HepG2 (cell line): ENCODE data around the gene LLGL2. TPM values are rescaled to one million over a fixed set of nuclear protein-coding genes. Genes with fewer than 3 reads are reported as not detected.

Experiments
- ATAC-seq: fragments of 200-7000 bp; cut with Tn5 transposase; 3 replicates; pipeline ENCODE4 v1.9.1; 2020; ENCODE audit warnings: mild to moderate bottlenecking, moderate library complexity
- BruUV-seq: library from RNA; stranded (reverse); fragments of 400-500 nt; replicated peaks from 2 replicates; lab custom pipeline; 2021; lab: Mats Ljungman, UMichigan
- CTCF ChIA-PET: fragments of 300-600 bp; formaldehyde crosslinking; extraction: SDS; loops from one replicate; lab custom pipeline; 2021; ENCODE audit warnings: low total read pairs, inconsistent platforms, low intra/inter-chr PET ratio; lab: Yijun Ruan, JAX
- POLR2A ChIA-PET: fragments of 350-600 bp; sonication (Branson Sonifier 250); formaldehyde crosslinking; loops from one replicate; lab custom pipeline; 2020; ENCODE audit warnings: antibody characterized with exemption, inconsistent platforms; lab: Yijun Ruan, JAX
- DNase-seq: peaks from one replicate; pipeline ENCODE4 v3.0.0-alpha.2; 2015; ENCODE audit warnings: low spot score
- FAIRE-seq: peaks from 3 replicates; lab custom pipeline; 2011; peaks lifted over from hg19 to GRCh38; lab: Jason Lieb, UNC
- H2AFZ ChIP-seq: one replicate; pipeline ENCODE4 v1.6.1; 2011; ENCODE audit warnings: low read length, inconsistent platforms
- H3K27ac ChIP-seq: fragments of 300-600 bp; 3 replicates; pipeline ENCODE4 v1.8.0; 2011; ENCODE audit warnings: mixed run types, mild to moderate bottlenecking, mixed read lengths, low read length, inconsistent platforms; ENCODE audit not compliant: insufficient read depth; ENCODE audit errors: extremely low read length
- H3K27me3 ChIP-seq, 2 experiments: fragments of 200-600 bp in 1 of 2; 2 replicates in 1 of 2; 3 replicates in 1 of 2; pipeline versions ENCODE4 v1.6.0 to v1.8.0; 2011; ENCODE audit warnings: low read length in 2 of 2, mild to moderate bottlenecking in 2 of 2, moderate library complexity in 2 of 2, inconsistent platforms in 1 of 2; ENCODE audit not compliant: insufficient read depth in 2 of 2, control insufficient read depth in 1 of 2
- H3K36me3 ChIP-seq, 2 experiments: fragments of 200-600 bp in 1 of 2; replicated peaks in 1 of 2; 2 replicates in 1 of 2; 3 replicates in 1 of 2; pipeline versions ENCODE4 v1.5.1 to v1.8.0; 2011; ENCODE audit warnings: low read length in 2 of 2, inconsistent platforms in 1 of 2; ENCODE audit not compliant: insufficient read depth in 2 of 2, control insufficient read depth in 1 of 2
- H3K4me1 ChIP-seq: 2 replicates; pipeline ENCODE4 v1.5.1; 2012; ENCODE audit warnings: low read length, inconsistent platforms; ENCODE audit not compliant: insufficient read depth
- H3K4me2 ChIP-seq: 2 replicates; pipeline ENCODE4 v1.6.0; 2011; ENCODE audit warnings: low read depth, low read length, inconsistent platforms
- H3K4me3 ChIP-seq, 3 experiments: fragments of 200-600 bp in 1 of 3; sonication (generic), shearing (Covaris generic) in 1 of 3; replicated peaks in 1 of 3; 2 replicates each; pipeline ENCODE4 v1.5.1; 2011 to 2016; ENCODE audit warnings: low read length in 3 of 3, inconsistent platforms in 2 of 3, low read depth in 2 of 3, mild to moderate bottlenecking in 2 of 3, control low read depth in 1 of 3, mixed read lengths in 1 of 3; ENCODE audit not compliant: insufficient read depth in 1 of 3
- H3K79me2 ChIP-seq: one replicate; pipeline ENCODE4 v1.6.1; 2011; ENCODE audit warnings: low read length, inconsistent platforms; ENCODE audit not compliant: insufficient read depth
- H3K9ac ChIP-seq: 2 replicates; pipeline ENCODE4 v1.6.0; 2011; ENCODE audit warnings: mild to moderate bottlenecking, low read depth, low read length, inconsistent platforms; ENCODE audit not compliant: insufficient read depth
- H3K9me3 ChIP-seq: 2 replicates; pipeline ENCODE4 v1.5.1; 2012; ENCODE audit warnings: mild to moderate bottlenecking, low read length
- H4K20me1 ChIP-seq: 2 replicates; pipeline ENCODE4 v1.6.0; 2011; ENCODE audit warnings: inconsistent platforms, mild to moderate bottlenecking, low read length, moderate library complexity; ENCODE audit not compliant: insufficient read depth
- AGO2 ChIP-seq: fragments of 200-400 bp; formaldehyde crosslinking; optimal IDR thresholded peaks from 2 replicates; pipeline ENCODE3; 2017; ENCODE audit warnings: mild to moderate bottlenecking, low read depth, low read length, moderate library complexity
- JDP2 ChIP-seq: sonication (generic); formaldehyde crosslinking; IDR thresholded peaks from 2 replicates; pipeline ENCODE4 v1.8.1; 2022; ENCODE audit warnings: missing genetic modification reagents, borderline replicate concordance
- NFE2L1 ChIP-seq: sonication (generic); formaldehyde crosslinking; IDR thresholded peaks from 2 replicates; pipeline ENCODE4 v1.4.0; 2020; ENCODE audit warnings: missing genetic modification reagents, mild to moderate bottlenecking, borderline replicate concordance
- RBFOX2 ChIP-seq: fragments of 200-400 bp; formaldehyde crosslinking; IDR thresholded peaks from 2 replicates; pipeline ENCODE4 v1.6.1; 2017; ENCODE audit warnings: low read depth, mild to moderate bottlenecking, low read length
- ZBTB8A ChIP-seq: sonication (generic); formaldehyde crosslinking; IDR thresholded peaks from 2 replicates; pipeline ENCODE4 v1.4.0; 2020; ENCODE audit warnings: mild to moderate bottlenecking, low read depth, missing genetic modification reagents, borderline replicate concordance
- ZNF329 ChIP-seq: sonication (generic); formaldehyde crosslinking; IDR thresholded peaks from 2 replicates; pipeline ENCODE4 v1.9.0; 2021; ENCODE audit warnings: low read depth, mild to moderate bottlenecking, missing genetic modification reagents
- ZNF768 ChIP-seq: sonication (generic); formaldehyde crosslinking; IDR thresholded peaks from 2 replicates; pipeline ENCODE4 v1.4.0; 2020; ENCODE audit warnings: missing genetic modification reagents
- WGBS: methylation state at CpG from one replicate; pipeline ENCODE4 v1.1.6; 2017; ENCODE audit warnings: low lambda C conversion rate; 5-methylcytosine and 5-hydroxymethylcytosine counted together
- in situ Hi-C: cut with HindIII; loops from 2 replicates; pipeline ENCODE4 v1.10.0; 2017; ENCODE audit warnings: low pct_unique_long_range_greater_than_20kb; ENCODE audit not compliant: extremely low pct_ligation_motif_present
- intact Hi-C: fragments of 100-400 bp; cut with micrococcal nuclease; formaldehyde crosslinking; loops from one replicate; pipeline ENCODE4 v1.10.0; 2022; ENCODE audit not compliant: unreplicated experiment
- polyA plus RNA-seq, 8 experiments: library from polyadenylated mRNA; depleted of rRNA in 3 of 8; stranded (reverse) in 7 of 8; unstranded in 1 of 8; fragments of >200 nt; fragmentation: Illumina TruSeq in 4 of 8; extraction: Trizol in 4 of 8; gene quantifications; 2 replicates each; pipeline versions ENCODE4 v1.2.1 to v1.2.3, GENCODE V29; 2011 to 2016; ENCODE audit warnings: low read depth in 4 of 8, missing spikeins in 1 of 8, mixed read lengths in 1 of 8; ENCODE audit not compliant: insufficient read depth in 1 of 8
- total RNA-seq, 5 experiments: library from RNA; depleted of rRNA; stranded (reverse); fragments of >200 nt; fragmentation: Illumina TruSeq; extraction: Trizol; gene quantifications; 2 replicates each; pipeline ENCODE4 v1.2.3, GENCODE V29; 2016; ENCODE audit warnings: low read depth in 1 of 5

LLGL2 gene
- total and polyA plus RNA-seq, 2 of the 13 experiments (the other 11 are each of a cell fraction or from before 2014, with no cell fraction given) = 83.0 to 86.7 TPM

DNA sequence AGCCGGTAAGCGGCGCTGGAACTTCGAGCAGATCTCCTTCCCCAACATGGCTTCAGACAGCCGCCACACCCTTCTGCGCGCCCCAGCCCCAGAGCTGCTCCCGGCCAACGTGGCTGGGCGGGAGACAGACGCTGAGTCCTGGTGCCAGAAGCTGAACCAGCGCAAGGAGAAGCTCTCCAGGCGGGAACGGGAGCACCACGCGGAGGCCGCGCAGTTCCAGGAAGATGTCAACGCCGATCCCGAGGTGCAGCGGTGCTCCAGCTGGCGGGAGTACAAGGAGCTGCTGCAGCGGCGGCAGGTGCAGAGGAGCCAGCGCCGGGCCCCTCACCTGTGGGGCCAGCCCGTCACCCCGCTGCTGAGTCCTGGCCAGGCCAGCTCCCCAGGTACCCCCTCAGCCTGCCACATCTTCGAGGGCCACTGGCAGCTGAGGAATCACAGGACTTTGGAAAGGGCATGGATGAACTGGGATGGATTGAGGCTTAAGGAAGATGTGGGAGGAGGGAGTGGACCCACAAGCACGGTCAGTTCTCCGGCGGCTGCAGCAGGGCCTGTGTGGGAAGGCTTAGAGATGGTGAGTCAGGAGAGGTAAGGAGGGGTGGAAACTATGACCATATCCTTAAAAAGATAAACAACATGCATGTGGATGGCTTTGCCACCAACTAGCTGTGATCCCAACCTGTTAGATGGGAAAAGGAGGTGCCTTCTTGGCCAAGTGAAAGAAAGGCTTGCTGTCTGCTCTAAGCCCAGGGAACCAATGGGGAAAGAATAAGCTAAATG, 3.4 kb upstream of the LLGL2 start:
- 95% methylated on average over 33 of the region's 33 CpGs for WGBS
- H3K4me3 ChIP-seq = no peak overlapping the region
- H3K9me3 ChIP-seq = no peaks in the 10 kb centered on the region
- no peaks in the 10 kb centered on the region for H3K27me3 ChIP-seq
- peaks cover 33% of the 10 kb centered on the region for H3K4me1 ChIP-seq
- no peak overlapping the region for H3K9ac ChIP-seq
- FAIRE-seq (no peak), DNase-seq (no peak), ATAC-seq (no peak)
- ChIA-PET POLR2A (interaction anchor here (0.6 to 1.5 kb wide), 2 partner anchors 35 to 57 kb away, joined by 3 read pairs; no protein-coding TSS in a partner anchor), CTCF (no interaction called here)
- no peak overlapping the region for H3K27ac ChIP-seq
- TF ChIP-seq ZBTB8A (CRISPR knock-in tag) (no peak), RBFOX2 (peak; percentile 46; the same call in 1 of the 2 replicates), AGO2 (peak; percentile 35), ZNF329 (CRISPR knock-in tag) (no peak), NFE2L1 (no peak)
- H4K20me1 ChIP-seq = peaks cover 7% of the 10 kb centered on the region; the same call in 1 of the 2 replicates
- H3K79me2 ChIP-seq = peaks cover 16% of the 10 kb centered on the region
- H2AFZ ChIP-seq = no peak overlapping the region
- no peak overlapping the region for H3K4me2 ChIP-seq
- intact Hi-C loops = no loop called here
- no TSS peak for BruUV-seq
- in situ Hi-C loops = no loop called here
- H3K36me3 ChIP-seq = peaks cover 7 to 31% of the 10 kb centered on the region in 2 experiments; a peak in 4 of 5 replicates

DNA sequence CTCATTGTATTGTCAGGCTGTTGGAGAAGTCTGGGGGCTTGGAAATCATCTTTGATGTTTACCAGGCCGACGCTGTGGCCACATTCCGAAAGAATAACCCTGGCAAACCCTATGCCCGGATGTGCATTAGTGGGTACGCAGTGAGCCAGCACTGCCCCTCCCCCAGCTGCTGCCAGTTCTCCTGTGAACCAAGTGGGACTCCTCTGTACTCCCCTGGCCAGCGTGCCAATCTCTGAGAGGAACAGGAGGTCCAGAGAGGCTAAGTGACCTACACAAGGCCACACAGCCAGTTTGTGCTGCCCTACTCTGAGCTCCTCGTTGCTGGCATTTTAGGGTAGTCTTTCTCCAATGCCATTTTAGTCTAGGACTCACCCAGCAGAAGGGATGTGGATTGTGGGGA, 1.9 kb upstream of the LLGL2 start:
- H3K79me2 ChIP-seq = peaks cover 16% of the 10 kb centered on the region
- in situ Hi-C loops (no loop called here), intact Hi-C loops (no loop called here)
- no peak for TF ChIP-seq JDP2
- peak; percentile 93 for TF ChIP-seq ZNF768 (CRISPR knock-in tag)
- no peaks in the 10 kb centered on the region for H3K27me3 ChIP-seq
- FAIRE-seq (no peak), DNase-seq (no peak), ATAC-seq (no peak)
- H3K27ac ChIP-seq = no peak overlapping the region
- no peak overlapping the region for H2AFZ ChIP-seq
- no peak overlapping the region for H3K9ac ChIP-seq
- no peak overlapping the region for H3K4me2 ChIP-seq
- H3K36me3 ChIP-seq = peaks cover 5 to 27% of the 10 kb centered on the region in 2 experiments; a peak in 4 of 5 replicates
- no peaks in the 10 kb centered on the region for H3K9me3 ChIP-seq
- ChIA-PET CTCF (interaction anchor here (2.6 to 2.7 kb wide), 2 partner anchors 8 to 97 kb away, joined by 12 to 26 read pairs; partner anchors contain the start of genes CASKIN2 and TSEN54), POLR2A (interaction anchor here (0.5 to 2.0 kb wide), 2 partner anchors 67 to 81 kb away, joined by 3 to 4 read pairs; partner anchors contain the start of gene TMEM94)
- no TSS peak for BruUV-seq
- 95% methylated on average over 7 of the region's 7 CpGs for WGBS
- H3K4me1 ChIP-seq = peaks cover 21% of the 10 kb centered on the region
- H4K20me1 ChIP-seq = peaks cover 5% of the 10 kb centered on the region; the same call in 1 of the 2 replicates
- H3K4me3 ChIP-seq = no peak overlapping the region
